SK-N-MC (cell line): Measurements from ENCODE around the gene CLDN22.

Experiments used
- EZH2 ChIP-seq: fragments of 200-600 bp; sonication (generic); IDR thresholded peaks from one replicate; pipeline ENCODE4 v1.6.1; 2017; ENCODE audit warnings: antibody characterized with exemption
- POLR2AphosphoS5 ChIP-seq: IDR thresholded peaks from 2 replicates; pipeline ENCODE4 v1.6.1; 2012; ENCODE audit warnings: mild to moderate bottlenecking, low read depth, low read length, borderline replicate concordance

GRCh38 chr4:183320211-183321059 is at the start of gene CLDN22:
- TF ChIP-seq EZH2, result no peak
- TF ChIP-seq POLR2AphosphoS5, result no peak
